HuH-7 (cell line): ENCODE measurements around the gene ITGA2B.
A peak's percentile ranks its signal among the peaks of the same experiment; 100 is the strongest.
"Not testable (repeated sequence)": the region's sequence is repeated elsewhere in the genome, so short reads cannot be mapped to it uniquely, and the experiment has no call there.

Experiments used
- DNase-seq: peaks from one replicate; pipeline ENCODE4 v3.0.0; 2011; ENCODE audit warnings: low spot score

Gene ITGA2B

DNA sequence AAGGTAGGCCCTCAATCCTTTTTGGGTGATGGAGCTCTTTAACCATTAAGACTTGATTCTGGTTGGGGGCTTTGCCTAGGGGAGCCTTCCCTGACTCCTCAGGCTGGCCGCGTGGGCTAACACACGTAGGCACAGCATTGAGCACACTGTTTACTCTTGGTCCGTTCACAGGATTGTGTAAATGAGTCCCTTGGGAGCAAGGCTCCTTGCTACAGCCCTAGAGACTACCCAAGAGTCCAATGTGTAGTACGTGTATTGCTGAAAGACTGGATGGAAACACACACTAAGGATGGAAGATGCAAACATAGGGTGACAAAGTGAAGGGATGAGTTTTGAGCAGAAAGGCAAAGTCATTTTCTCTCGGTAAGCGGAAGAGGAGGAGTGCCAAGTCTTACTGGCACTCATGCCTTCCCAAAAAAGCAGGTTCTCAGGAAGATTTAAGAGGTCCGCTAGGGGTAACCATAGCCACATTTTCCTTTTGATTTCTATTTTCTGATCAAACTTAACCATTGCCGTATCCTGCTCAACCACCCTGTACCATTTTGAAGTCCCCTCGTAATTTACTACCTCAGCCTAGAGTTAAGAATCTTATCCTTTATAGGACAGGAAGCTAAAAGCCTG is 911 bp upstream of the ITGA2B start:
- no peak for DNase-seq

DNA sequence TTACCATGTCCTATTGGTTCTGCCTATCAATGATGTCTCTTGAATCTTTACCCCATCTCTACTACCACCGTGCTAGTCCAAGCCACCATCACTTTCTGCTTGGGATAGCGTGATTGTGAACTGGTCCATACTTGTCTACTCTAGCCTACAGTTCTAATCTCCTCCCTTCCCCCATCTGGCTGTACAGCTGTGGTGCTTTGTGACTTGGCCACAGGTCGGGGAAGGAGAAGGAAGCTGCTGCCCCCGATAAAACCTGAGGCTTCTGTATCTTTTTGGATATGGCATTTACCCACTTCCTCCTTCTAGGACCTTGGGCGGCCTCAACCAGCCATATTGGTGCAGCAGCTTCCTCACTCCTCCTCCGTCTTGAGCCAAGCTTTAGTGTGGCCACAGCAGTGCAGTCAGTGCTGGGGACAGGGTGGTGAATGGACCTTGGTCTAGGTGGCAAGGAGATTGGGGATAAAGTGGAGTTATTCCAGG is 314 bp upstream of the ITGA2B start:
- no peak for DNase-seq

DNA sequence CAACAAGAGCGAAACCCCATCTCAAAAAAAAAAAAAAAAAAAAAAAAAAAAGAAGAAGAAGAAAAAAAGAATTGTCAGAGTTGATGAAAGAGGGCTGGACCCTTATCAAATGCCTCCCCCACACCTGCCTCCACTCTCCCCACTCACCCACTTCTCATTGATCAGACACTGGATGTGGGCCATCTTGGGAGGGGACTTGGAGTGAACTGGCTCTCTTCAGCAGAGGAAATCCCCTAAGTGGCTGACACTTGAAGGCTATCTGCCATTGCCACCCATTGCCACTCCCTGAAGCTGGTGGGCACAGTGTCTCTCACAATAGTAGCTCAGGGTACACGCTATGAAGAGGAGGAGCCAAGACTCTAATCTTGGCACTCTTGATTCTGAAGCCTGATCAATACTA is 1.6 kb downstream of the ITGA2B start:
- DNase-seq, result no peak

DNA sequence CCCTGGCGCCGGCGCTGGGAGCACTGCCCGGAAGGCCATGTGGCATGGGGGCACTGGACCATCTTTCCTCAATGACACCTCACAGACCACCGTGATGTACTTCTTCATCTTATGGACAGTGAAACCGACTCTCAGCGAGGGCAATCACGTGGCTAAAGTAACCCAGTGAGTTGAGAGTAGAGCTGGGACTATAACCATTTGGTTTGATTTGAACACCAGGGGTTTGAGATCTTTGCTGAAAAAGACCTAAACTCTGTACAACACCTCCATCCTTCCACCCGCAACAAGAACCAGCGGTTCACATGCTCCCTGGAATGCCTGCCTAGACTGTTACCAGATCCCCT is 3.3 kb downstream of the ITGA2B start:
- no peak for DNase-seq

DNA sequence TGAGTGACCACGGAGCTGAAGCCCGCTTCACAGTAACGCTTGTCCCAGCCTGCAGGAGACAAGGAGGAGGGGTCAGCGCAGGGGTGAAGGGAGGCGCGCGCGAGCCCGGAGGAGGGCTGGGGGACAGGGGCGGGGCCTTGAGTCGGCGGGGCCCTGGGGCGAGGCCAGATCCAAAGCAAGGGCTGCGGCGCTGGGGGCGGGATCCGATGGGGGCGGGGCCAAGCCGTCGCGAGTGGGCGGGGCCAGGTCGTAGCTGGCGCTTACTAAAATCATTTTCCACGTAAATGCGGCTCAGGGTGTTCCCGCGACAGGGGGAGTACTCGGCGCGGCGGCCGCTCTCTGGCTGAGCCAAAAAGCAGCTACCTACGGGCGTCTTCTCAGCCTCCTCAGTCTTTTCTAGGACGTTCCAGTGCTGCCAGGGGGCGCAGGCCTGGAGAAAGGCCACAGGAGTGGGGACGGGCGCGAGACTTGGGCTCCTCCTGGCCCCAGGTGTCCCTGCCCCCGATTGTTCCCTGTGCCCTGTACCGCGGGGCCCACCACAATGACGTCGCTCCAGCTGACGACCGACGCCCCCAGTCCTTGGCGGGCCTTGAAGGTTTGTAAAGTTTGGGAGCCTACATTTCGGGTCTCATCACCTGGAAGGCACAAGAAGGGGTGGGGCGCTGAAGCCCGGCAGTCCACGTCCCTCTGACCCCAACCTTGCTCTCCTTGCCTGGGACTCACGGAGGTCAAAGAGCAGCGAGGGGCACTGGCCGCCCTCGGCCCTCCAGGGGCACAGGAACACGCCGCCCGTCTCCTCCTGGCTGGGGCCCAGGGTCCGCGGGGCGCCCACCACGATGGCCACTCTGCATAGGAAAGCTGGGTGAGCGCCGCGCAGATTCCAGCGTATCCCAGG is 3.9 kb downstream of the ITGA2B start:
- DNase-seq, result peak; percentile 93

DNA sequence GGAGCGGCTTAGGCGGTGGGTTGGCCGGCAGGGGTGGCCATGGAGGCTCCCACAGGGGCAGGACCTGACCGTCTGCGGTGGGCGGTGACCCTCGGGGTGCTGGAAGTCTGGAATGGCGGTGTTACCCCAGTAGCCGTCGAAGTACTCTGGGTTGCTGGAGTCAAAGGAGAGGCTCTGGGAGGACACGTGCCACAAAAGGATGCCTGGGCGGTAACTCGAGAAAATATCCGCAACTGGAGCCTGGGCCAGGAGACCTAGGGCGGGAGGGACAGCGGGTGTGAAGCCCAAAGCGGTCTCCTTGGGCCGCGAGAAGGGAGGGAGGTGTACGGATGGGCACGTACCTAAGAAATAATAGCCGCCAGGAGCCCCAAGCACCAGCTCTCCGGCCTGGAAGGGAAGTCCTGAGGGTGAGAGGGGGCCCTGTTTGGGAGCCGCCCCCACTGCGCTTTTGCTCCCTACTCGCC is 4.6 kb downstream of the ITGA2B start:
- DNase-seq, result no peak

DNA sequence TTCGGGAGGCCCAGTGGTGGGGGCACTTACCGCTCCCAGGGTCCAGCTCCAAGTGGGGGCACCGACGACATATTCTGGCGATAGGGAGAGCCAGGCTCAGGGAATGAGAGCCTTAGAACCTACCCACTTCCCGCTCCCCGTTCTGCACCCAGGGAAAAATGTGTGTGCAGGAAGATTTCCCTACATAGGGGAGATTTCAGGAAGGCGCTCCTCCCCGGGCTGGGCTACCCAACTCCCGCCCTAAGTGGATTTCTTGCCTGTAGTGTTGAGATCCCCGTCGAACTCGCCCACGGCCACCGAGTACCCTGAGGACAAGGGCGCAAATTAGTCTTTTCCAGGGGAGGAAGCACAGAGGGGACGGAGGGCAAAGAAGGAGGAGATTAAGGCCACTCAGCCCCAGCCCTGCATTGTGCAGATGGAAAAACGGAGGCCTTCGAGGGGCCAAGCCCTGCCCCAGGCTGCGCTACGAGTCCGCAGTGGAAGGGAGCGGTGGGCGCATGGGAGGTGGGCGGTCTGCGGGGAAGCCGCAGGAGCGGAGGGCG is 5.1 kb downstream of the ITGA2B start:
- DNase-seq, result no peak

DNA sequence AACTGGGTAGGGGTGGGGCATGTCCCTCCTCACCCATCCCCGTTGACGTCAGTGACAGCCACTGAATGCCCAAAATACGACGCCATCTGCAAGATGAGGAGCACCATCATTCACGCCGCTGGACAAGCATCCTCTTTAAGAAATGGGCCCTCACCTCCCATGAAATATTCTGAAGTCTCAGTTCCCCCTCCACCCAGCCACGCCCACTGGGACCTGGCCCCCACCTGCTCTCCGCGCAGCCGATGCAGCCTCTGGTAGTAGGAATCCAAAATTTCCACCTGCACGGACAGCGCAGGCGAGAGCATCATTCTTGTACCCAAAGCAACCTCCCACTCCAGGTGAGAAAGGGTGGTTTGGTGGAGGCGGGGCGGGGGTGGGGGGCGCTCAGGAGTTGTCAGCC is 5.6 kb downstream of the ITGA2B start:
- no peak for DNase-seq

DNA sequence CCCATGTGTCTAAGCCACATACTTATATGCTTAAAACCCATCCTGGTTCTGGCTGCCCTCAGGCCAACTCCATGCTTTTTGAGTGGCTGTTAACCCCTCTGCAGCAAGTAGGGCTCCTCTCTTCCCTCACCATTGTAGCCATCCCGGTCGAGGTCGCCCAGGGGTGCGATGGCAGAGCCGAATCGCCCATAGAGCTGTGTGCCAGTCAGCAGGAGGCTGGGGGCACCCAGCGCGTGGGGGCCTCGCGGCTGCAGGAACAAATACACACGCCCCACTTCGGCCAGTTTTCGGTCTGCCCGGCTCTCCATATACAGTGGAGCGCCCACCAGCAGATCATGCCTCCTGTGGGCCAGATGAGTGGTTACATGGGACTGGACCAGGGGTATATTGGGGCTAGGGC is 6.1 kb downstream of the ITGA2B start:
- no peak for DNase-seq

- DNase-seq, result no peak
Measured at GRCh38 chr17:44382917-44383316, 6.5 kb downstream of the ITGA2B start.

GRCh38 chr17:44381810-44382305 is 7.6 kb downstream of the ITGA2B start:
- DNase-seq, result no peak

- DNase-seq, result no peak
Measured at GRCh38 chr17:44380767-44381166, 8.7 kb downstream of the ITGA2B start.

DNA sequence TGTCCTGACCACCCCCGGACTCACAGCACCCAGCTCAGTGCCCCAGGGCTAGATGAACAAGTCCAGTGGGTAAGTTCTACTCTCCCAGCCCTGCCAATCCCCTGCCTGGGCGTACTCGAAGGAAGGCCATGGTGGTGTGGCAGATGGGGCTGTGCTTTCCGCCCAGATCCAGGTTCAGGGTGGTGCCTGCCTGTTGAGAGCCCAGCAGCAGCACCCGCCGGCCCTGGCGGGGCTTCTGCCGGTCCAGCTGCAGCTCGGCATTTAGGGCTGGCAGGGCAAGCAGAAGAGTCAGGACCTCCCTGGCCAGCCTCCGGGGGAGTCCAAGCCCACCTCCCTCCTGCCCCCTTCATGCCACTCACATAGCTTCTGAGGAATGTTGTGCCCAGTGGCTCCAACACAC is 9.6 kb downstream of the ITGA2B start:
- no peak for DNase-seq

- no peak for DNase-seq
Measured at GRCh38 chr17:44378171-44378705, 11.2 kb downstream of the ITGA2B start.

DNA sequence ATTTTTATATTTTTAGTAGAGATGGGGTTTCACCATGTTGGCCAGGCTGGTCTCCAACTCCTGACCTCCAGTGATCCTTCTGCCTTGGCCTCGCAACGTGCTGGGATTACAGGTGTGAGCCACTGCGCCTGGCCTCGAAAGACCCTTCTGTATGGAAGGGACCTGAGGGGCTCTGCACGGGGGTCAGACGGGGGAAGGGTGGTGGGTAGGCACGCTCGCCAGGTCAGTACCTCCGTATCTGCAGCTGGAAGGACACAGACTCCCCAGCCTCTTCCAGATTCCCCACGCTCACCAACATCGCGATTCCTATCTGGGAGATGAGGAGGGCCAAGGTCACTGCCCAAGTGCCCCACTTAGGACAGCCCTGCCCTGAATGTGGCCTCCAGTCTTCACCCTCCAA is 12.7 kb downstream of the ITGA2B start:
- DNase-seq, result no peak

- DNase-seq, result peak; percentile 86
Measured at GRCh38 chr17:44376124-44376523, 13.3 kb downstream of the ITGA2B start.

DNA sequence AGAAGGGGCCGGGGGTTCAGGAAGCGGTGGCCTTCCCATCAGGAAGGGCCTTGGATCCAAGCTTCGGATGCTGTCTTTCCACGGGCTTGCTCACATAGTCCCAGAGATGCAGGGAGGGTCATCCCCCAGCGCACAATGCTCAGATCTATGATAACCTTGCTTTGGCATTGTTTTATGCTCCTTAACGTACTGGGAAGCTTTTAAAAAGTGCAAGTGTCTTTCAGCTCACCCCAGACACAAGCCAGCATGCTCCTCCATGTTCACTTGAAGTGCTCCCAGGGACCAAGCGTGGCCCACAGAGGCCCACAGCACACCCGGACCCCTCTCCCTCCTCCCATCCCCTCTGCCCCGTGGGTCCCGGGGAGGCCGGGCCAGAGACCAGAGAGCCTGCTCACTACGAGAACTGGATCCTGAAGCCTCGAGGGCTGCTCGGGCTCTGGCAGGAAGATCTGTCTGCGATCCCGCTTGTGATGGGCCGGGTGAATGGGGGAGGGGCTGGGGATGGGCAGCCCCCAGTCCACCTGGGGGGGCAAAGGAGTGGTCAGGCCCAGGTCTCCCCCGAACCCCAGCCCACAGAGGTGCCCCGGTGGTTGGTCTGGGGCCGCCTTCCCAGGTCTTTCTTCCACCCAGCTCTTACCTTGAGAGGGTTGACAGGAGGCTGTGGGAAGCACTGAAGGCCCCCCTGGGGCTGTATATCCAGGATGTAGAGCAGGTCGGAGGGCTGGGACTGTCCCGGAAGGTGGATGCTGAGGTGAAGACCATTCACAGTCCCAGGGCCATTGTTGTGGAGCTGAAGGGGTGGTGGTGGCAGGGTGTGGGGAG is 14.0 kb downstream of the ITGA2B start:
- no peak for DNase-seq

DNA sequence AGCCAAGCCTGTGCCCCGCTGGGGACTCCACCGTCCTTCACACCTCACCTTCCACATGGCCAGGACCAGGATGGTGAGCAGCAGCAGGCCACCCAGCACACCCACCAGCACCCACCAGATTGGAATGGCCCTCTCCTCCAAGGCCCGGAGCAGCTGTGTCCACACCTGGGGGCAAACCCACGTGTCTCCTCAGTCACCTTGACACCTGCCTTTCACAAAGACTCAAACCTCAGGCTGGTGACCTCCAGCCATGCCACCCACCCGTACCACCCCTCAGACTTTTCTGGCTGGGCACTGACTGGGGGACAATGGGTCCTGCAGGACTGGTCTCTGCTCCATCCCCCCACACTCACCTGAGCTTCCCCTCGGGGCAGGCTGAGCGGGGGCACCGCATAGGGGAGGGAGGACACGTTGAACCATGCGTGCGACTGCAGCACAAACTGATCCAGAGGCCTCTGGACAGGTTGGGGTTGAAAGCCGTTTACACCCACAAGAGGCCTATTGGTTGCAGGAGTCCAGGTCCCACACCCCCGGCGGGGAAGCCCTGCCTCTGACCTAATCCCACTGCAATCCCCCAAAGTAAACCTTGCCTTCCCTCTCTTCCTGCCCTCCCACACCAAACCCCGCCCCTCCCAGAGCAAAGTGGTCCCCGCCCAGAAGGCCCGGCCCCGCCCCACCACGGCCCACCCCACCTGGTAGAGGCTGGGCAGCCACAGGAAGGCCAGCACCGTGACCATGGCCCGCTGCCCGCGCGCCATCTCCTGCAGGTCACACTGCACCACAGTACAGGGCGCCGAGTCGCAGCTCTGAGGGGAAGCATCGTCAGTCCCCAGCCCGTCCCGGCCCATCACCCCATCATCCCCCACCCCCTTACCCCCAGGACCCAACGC is 14.9 kb downstream of the ITGA2B start:
- DNase-seq, result no peak

DNA sequence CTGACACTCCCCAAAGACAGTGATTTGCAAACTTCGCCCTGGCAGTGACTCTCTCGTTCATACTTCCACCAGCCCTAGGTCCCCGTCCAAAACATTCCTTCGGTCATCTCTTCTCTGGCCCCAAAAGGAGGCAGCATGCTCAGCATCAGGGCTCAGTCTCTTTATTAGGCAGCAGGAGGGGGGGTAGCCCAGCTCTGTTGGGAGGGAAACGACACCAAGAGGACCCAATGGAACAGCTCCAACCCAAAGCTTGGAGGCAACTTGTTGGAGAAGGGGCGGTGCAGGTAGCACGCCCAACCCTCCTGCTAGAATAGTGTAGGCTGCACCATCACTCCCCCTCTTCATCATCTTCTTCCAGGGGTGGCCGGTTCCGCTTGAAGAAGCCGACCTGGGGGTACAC is 17.4 kb downstream of the ITGA2B start:
- no peak for DNase-seq

DNA sequence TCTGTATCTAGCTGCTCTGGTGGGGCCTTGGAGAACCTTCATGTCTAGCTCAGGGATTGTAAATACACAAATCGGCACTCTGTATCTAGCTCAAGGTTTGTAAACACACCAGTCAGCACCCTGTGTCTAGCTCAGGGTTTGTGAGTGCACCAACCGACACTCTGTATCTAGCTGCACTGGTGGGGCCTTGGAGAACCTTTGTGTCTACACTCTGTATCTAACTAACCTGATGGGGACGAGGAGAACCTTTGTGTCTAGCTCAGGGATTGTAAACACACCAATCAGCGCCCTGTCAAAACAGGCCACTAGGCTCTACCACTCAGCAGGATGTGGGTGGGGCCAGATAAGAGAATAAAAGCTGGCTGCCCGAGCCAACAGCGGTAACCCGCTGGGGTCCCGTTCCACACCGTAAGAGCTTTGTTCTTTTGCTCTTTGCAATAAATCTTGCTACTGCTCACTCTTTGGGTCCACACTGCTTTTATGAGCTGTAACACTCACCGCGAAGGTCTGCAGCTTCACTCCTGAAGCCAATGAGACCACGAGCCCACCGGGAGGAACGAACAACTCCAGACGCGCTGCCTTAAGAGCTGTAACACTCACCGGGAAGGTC is 19.9 kb downstream of the ITGA2B start:
- DNase-seq, result not testable (repeated sequence)
